GM12891 (cell line): ENCODE data around the gene PHACTR3.

Experiments used
- DNase-seq: peaks from one replicate; pipeline ENCODE4 v3.0.0; 2011; ENCODE audit warnings: low spot score; ENCODE audit not compliant: insufficient read length
- FAIRE-seq: peaks from 2 replicates; lab custom pipeline; 2011; peaks lifted over from hg19 to GRCh38; lab: Jason Lieb, UNC
- PAX5 ChIP-seq: IDR thresholded peaks from 2 replicates; pipeline ENCODE4 v1.6.1; 2011; ENCODE audit warnings: low read length, moderate library complexity, mild to moderate bottlenecking; ENCODE audit not compliant: insufficient read depth, severe bottlenecking
- POLR2A ChIP-seq: IDR thresholded peaks from 2 replicates; pipeline ENCODE4 v1.6.1; 2011; ENCODE audit warnings: low read depth, low read length, control low read depth
- POLR2AphosphoS5 ChIP-seq: IDR thresholded peaks from 2 replicates; pipeline ENCODE4 v1.6.1; 2011; ENCODE audit warnings: low read depth, low read length, control low read depth
- POU2F2 ChIP-seq: IDR thresholded peaks from 2 replicates; pipeline ENCODE4 v1.6.1; 2011; ENCODE audit warnings: low read depth, mild to moderate bottlenecking, control low read depth, low read length, moderate library complexity
- SPI1 ChIP-seq: IDR thresholded peaks from 2 replicates; pipeline ENCODE4 v1.6.1; 2011; ENCODE audit warnings: low read depth, low read length, control low read depth
- TAF1 ChIP-seq: IDR thresholded peaks from 2 replicates; pipeline ENCODE4 v1.6.1; 2011; ENCODE audit warnings: low read depth, low read length, control low read depth

Gene PHACTR3

GRCh38 chr20:59667981-59668515, 63.7 kb downstream of the PHACTR3 start:
- DNase-seq, result no peak
- FAIRE-seq, result no peak
- TF ChIP-seq POLR2A (no peak), POLR2AphosphoS5 (no peak), SPI1 (no peak), POU2F2 (no peak), TAF1 (no peak), PAX5 (no peak)

GRCh38 chr20:59668926-59669850, 64.8 kb downstream of the PHACTR3 start:
- DNase-seq, result no peak
- no peak for TF ChIP-seq TAF1
- TF ChIP-seq POLR2AphosphoS5, result no peak
- no peak for TF ChIP-seq POLR2A
- no peak for TF ChIP-seq PAX5
- no peak for TF ChIP-seq SPI1
- no peak for TF ChIP-seq POU2F2
- FAIRE-seq, result no peak

GRCh38 chr20:59670786-59671492, 66.6 kb downstream of the PHACTR3 start:
- no peak for DNase-seq
- no peak for TF ChIP-seq POLR2A
- TF ChIP-seq PAX5, result no peak
- no peak for TF ChIP-seq POU2F2
- no peak for TF ChIP-seq TAF1
- TF ChIP-seq POLR2AphosphoS5, result no peak
- TF ChIP-seq SPI1, result no peak
- no peak for FAIRE-seq

DNA sequence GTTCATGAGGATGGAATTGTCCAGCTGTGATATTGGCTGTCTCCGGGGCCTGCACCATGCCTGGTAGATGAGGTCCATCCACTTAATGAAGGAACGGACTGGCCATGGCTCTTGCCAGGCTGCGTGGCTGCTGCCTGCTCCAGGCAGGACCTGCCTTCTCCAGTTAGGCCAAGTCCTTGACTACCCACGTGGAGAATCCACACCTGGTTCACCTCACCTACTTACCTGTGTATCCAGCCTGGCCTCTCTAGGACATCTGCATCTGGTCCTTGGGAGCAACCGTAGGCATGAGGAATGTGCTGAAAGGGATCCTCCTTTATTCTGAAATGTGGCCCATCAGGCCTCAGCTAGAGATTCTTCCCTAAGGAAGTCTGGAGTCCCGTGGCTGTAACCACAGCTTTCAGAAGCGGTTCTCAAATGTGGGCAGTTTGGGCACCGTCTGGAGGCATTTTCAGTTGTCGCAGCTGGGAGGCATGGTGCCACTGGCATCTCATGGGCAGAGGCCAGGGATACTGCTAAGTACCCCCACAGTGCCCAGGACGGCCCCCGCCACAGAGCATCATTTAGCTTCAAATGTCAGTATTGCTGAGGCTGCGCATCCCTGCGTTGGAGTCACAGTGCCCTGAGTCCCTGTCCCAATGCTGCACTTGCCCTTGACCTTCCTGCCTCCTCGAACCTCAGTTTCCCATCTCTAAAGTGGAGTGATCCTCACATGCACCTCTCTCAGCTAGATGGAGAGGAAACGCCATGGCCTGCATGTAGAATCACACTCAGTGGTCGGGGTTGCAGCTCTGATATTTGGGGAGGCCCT, 67.5 kb downstream of the PHACTR3 start:
- FAIRE-seq, result no peak
- TF ChIP-seq PAX5, result no peak
- TF ChIP-seq POLR2A, result no peak
- no peak for TF ChIP-seq POU2F2
- TF ChIP-seq TAF1, result no peak
- no peak for TF ChIP-seq SPI1
- no peak for TF ChIP-seq POLR2AphosphoS5
- DNase-seq, result no peak

DNA sequence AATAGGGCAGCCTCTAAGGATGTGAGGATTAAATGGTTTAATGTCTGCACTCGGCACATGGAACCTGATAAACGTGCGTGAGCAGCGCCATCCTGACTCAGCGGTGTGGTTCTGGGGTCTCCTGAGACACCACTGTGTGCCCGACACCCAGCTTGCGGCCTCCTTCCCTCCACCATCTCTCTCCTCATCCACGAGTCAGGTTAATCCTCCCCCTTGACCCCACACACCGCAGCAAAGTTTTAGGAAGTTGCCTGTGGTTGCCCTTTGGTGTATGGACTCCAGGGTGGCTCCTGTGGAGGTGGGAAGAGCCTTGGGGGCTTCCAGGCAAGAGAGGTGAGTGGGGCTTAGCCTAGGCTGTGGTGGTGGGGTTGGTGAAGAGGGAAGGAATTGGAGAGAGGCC, 68.2 kb downstream of the PHACTR3 start:
- TF ChIP-seq POLR2AphosphoS5, result no peak
- TF ChIP-seq PAX5, result no peak
- no peak for TF ChIP-seq POLR2A
- no peak for TF ChIP-seq POU2F2
- TF ChIP-seq TAF1, result no peak
- no peak for TF ChIP-seq SPI1
- FAIRE-seq, result no peak
- DNase-seq, result no peak

DNA sequence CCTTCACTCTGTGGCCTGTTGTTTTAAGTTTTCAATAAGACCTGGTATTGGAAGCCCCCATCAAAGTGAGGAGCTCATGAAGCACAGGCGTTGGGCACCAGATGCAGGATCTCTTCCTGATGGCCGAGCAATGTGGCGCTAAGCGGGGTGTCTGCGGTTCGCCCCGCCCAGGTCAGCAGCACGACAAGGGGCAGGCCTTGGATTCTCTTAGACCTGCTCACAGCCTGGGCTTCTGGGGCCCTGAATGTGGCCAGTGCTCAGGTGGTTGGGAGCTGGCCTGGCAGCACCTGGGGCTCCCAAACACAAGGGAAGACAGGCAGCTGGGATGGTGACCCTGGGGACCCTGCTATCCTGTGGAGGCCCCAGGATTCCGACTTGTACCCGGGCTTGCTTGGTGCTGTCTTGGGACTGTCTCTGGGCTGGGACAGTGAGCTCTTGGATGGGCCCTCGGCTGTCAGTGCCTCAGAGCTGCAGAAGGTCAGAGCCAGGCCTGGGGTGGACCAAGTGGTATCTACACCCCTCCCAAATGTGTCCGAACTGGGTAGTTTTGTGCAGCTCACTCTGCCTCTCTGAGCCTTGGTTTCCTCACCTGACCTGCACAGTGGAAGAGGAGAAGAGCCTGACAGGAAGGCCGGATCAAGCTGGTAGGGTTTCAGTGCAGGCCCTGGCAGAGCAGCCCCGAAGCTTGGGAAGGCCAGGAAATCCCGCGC, 69.1 kb downstream of the PHACTR3 start:
- DNase-seq, result no peak
- TF ChIP-seq POLR2AphosphoS5 (no peak), TAF1 (no peak), PAX5 (no peak), POU2F2 (no peak), SPI1 (no peak), POLR2A (no peak)
- no peak for FAIRE-seq

DNA sequence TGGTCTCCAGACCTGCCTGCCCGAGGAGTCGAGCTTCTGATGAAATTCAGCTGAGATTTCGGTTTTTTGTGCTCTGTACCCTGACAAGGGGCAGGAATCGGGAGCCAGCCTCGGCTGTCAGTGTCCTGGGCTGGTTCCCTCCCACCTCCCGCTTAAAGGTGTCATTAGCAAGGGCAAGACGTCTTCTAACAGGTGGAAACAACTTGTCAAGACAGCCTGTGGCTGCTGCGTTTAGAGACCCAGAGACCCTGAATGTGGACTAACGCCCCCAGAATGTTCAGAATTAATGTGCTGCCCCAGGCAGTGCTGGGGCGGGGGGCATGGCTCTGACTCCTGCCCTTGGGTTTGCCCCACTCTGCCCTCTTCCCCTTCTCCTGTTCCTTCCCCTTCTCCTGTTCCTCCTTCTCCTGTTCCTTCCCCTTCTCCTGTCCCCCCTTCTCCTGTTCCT, 69.7 kb downstream of the PHACTR3 start:
- FAIRE-seq (no peak), DNase-seq (no peak)
- no peak for TF ChIP-seq POLR2AphosphoS5
- TF ChIP-seq POLR2A, result no peak
- no peak for TF ChIP-seq TAF1
- TF ChIP-seq SPI1, result no peak
- no peak for TF ChIP-seq PAX5
- no peak for TF ChIP-seq POU2F2
